DLD1 (cell line): ENCODE measurements around the gene SQOR.

Experiments used
- in situ Hi-C: cut with HindIII; loops from 2 replicates; pipeline ENCODE4 v1.10.0; 2017; ENCODE audit warnings: low sequenced_read_pairs

SQOR gene

GRCh38 chr15:45704329-45705249 is 69.8 kb downstream of the SQOR start:
- in situ Hi-C loops, result no loop called here

GRCh38 chr15:45705510-45706473 is 71.0 kb downstream of the SQOR start:
- in situ Hi-C loops, result no loop called here

- in situ Hi-C loops, result no loop called here
Measured at GRCh38 chr15:45710657-45711056, 75.8 kb downstream of the SQOR start.

GRCh38 chr15:45714590-45715488 is 80.0 kb downstream of the SQOR start:
- in situ Hi-C loops, result no loop called here

- in situ Hi-C loops, result no loop called here
Measured at GRCh38 chr15:45715528-45715927, 80.7 kb downstream of the SQOR start.

- in situ Hi-C loops, result no loop called here
Measured at GRCh38 chr15:45719490-45719889, 84.7 kb downstream of the SQOR start.

GRCh38 chr15:45720183-45720582 is 85.4 kb downstream of the SQOR start:
- in situ Hi-C loops, result no loop called here

GRCh38 chr15:45728641-45729040 is 93.8 kb downstream of the SQOR start:
- in situ Hi-C loops, result no loop called here

- in situ Hi-C loops, result no loop called here
Measured at GRCh38 chr15:45729141-45729540, 94.3 kb downstream of the SQOR start.

- in situ Hi-C loops, result no loop called here
Measured at GRCh38 chr15:45731343-45731742, 96.5 kb downstream of the SQOR start.

- in situ Hi-C loops, result no loop called here
Measured at GRCh38 chr15:45732662-45733061, 97.8 kb downstream of the SQOR start.

- in situ Hi-C loops, result no loop called here
Measured at GRCh38 chr15:45734260-45734711, 99.5 kb downstream of the SQOR start.
